ENCODE measurements around the gene TSPAN13. TPM values are rescaled to one million over a fixed set of nuclear protein-coding genes. Genes with fewer than 3 reads are reported as not detected.

TSPAN13 gene
- total RNA-seq, 1 donor from 2014 or later = 81.1 TPM

GRCh38 chr7:16810573-16810972, 57.0 kb downstream of the TSPAN13 start:
- TF ChIP-seq CTCF (IDR thresholded peaks at IDR 0.05; ENCODE audit: partially characterized antibody, unreplicated experiment) = no peak
- no peak overlapping the region for H3K27ac Mint-ChIP-seq (ENCODE audit: unreplicated experiment)
- no peaks in the 10 kb centered on the region for H3K36me3 Mint-ChIP-seq (ENCODE audit: unreplicated experiment)

GRCh38 chr7:16811551-16811950, 58.0 kb downstream of the TSPAN13 start:
- DNase-seq = no peak
- Mint-ChIP-seq H3K4me3 (ENCODE audit: unreplicated experiment) (no peak overlapping the region), H3K9me3 (ENCODE audit: unreplicated experiment) (no peaks in the 10 kb centered on the region), H3K4me1 (ENCODE audit: low read depth, unreplicated experiment) (peaks cover 10% of the 10 kb centered on the region), H3K27ac (ENCODE audit: unreplicated experiment) (no peak overlapping the region), H3K36me3 (ENCODE audit: unreplicated experiment) (no peaks in the 10 kb centered on the region), H3K27me3 (ENCODE audit: unreplicated experiment) (no peaks in the 10 kb centered on the region)
- no peak for TF ChIP-seq CTCF (IDR thresholded peaks at IDR 0.05; ENCODE audit: partially characterized antibody, unreplicated experiment)

More at GRCh38 chr7:16810573-16810972, 57.0 kb downstream of the TSPAN13 start:
- no peak for DNase-seq
- Mint-ChIP-seq H3K9me3 (ENCODE audit: unreplicated experiment) (no peaks in the 10 kb centered on the region), H3K27me3 (ENCODE audit: unreplicated experiment) (no peaks in the 10 kb centered on the region), H3K4me3 (ENCODE audit: unreplicated experiment) (no peak overlapping the region), H3K4me1 (ENCODE audit: low read depth, unreplicated experiment) (peaks cover under 1% of the 10 kb centered on the region)

- no peaks in the 10 kb centered on the region for H3K27me3 Mint-ChIP-seq (ENCODE audit: unreplicated experiment)
- H3K9me3 Mint-ChIP-seq (ENCODE audit: unreplicated experiment) = no peaks in the 10 kb centered on the region
- H3K4me3 Mint-ChIP-seq (ENCODE audit: unreplicated experiment) = no peak overlapping the region
- H3K27ac Mint-ChIP-seq (ENCODE audit: unreplicated experiment) = no peak overlapping the region
- peaks cover 18% of the 10 kb centered on the region for H3K4me1 Mint-ChIP-seq (ENCODE audit: low read depth, unreplicated experiment)
- no peaks in the 10 kb centered on the region for H3K36me3 Mint-ChIP-seq (ENCODE audit: unreplicated experiment)
- no peak for TF ChIP-seq CTCF (IDR thresholded peaks at IDR 0.05; ENCODE audit: partially characterized antibody, unreplicated experiment)
- DNase-seq = no peak
Measured at GRCh38 chr7:16812542-16813231, 59.1 kb downstream of the TSPAN13 start.

GRCh38 chr7:16813232-16813616, 59.7 kb downstream of the TSPAN13 start:
- Mint-ChIP-seq H3K27me3 (ENCODE audit: unreplicated experiment) (no peaks in the 10 kb centered on the region), H3K4me1 (ENCODE audit: low read depth, unreplicated experiment) (peaks cover 20% of the 10 kb centered on the region), H3K9me3 (ENCODE audit: unreplicated experiment) (no peaks in the 10 kb centered on the region), H3K27ac (ENCODE audit: unreplicated experiment) (no peak overlapping the region), H3K4me3 (ENCODE audit: unreplicated experiment) (no peak overlapping the region), H3K36me3 (ENCODE audit: unreplicated experiment) (no peaks in the 10 kb centered on the region)
- TF ChIP-seq CTCF (IDR thresholded peaks at IDR 0.05; ENCODE audit: partially characterized antibody, unreplicated experiment) = no peak
- DNase-seq = no peak

GRCh38 chr7:16815001-16815400, 61.4 kb downstream of the TSPAN13 start:
- no peak overlapping the region for H3K27ac Mint-ChIP-seq (ENCODE audit: unreplicated experiment)
- no peak for TF ChIP-seq CTCF (IDR thresholded peaks at IDR 0.05; ENCODE audit: partially characterized antibody, unreplicated experiment)
- no peaks in the 10 kb centered on the region for H3K27me3 Mint-ChIP-seq (ENCODE audit: unreplicated experiment)
- no peak overlapping the region for H3K4me3 Mint-ChIP-seq (ENCODE audit: unreplicated experiment)
- DNase-seq = no peak
- H3K4me1 Mint-ChIP-seq (ENCODE audit: low read depth, unreplicated experiment) = peaks cover 20% of the 10 kb centered on the region
- H3K36me3 Mint-ChIP-seq (ENCODE audit: unreplicated experiment) = no peaks in the 10 kb centered on the region
- no peaks in the 10 kb centered on the region for H3K9me3 Mint-ChIP-seq (ENCODE audit: unreplicated experiment)
